Measurements from ENCODE around the gene FAM120A. TPM values are rescaled to one million over a fixed set of nuclear protein-coding genes. Genes with fewer than 3 reads are reported as not detected.

FAM120A gene
- total RNA-seq, 1 donor from 2014 or later: 124 TPM

DNA sequence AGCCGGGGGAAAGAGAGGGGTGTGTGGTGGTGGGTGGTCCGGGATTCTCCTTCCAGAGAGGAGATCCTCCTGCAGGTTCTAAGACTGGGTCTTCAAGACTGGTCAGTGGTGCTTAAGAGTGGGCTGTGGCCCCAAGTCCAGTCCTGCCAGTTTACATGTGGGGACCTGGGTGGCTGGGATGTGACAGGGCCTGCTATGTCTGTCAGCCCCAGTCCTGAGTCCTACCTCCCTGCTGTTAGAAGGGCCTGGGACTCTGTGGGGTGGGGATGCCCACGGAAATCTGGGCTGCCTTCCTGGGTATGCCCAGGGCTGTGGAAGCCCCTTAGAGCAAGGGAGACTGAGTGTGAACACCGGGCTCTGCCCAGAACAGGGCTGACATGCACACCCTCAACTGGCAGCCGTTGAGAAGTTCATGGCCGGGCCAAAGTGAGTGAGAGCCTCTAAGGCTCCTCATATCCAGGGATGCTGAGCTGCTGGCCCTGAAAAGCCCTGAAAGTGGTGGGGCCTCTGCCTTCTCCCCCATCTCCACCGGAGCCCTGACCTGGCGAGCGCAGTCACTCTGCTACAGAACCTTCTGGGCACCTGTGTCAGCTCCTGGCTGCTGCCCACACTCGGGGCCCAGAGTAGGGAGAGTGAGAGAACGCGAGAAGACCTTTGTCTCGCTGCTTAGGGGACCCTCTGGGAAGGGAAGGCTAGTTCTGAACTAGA lies 126.6 kb downstream of the FAM120A start:
- DNase-seq (ENCODE audit: low spot score): no peak

DNA sequence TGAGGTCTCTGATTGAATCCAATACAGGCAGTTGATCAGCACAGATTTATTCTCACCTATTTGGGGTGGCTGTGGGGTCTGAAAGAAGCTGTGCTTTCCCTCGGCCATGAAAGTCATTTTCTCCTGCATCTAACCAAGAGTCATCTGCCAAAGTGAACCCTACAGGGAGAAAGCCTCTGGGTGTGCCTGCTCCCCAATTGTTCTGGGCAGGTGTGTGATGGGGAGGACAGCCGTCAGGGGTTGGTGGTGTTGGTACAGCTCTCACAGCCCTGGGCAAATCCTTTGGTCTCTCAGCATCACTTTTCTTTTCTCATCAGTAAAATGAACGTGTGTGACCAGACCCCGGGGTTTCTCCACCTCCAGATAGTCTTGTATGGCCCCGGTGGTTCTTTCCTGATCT lies 127.4 kb downstream of the FAM120A start:
- DNase-seq (ENCODE audit: low spot score): no peak

DNA sequence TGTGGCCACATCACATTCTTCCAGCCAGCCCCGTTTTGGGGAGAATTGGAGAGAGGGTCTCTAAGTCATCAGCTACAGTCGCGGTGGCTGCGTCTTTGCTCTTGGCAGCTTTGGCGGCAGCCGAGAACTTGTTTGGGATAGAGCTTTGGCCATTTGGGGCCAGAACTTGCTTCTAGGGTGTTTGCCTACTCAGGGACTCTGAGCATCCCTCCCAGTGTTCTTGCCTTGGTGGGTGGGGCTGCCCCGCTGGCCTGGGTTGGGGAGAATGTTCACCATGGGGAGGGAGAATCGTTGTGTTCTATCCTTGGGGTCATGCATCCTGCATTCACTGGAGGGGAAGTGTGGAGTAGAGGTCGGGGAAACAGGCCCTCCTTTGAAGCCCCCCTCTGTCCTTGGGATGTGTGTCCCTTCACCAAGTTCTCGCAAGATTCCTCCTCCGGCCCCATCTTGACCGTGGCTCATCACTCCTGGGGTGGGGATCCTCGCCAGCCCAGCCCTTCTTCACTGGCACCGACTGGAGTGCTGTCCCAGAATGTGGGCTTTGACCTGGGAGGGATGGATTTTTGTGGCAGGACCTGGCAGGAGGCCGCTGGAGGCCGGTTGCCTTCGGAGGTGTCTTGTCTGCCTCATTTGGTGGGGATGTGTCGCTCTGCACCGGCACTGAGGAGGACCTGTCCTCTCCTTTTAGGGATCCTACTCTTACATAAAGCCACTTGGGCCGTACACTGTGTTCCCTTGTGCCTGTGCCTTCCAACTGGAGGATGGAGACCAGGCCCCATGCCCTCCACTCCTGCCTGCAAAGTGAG lies 128.4 kb downstream of the FAM120A start:
- no peak for DNase-seq (ENCODE audit: low spot score)

DNA sequence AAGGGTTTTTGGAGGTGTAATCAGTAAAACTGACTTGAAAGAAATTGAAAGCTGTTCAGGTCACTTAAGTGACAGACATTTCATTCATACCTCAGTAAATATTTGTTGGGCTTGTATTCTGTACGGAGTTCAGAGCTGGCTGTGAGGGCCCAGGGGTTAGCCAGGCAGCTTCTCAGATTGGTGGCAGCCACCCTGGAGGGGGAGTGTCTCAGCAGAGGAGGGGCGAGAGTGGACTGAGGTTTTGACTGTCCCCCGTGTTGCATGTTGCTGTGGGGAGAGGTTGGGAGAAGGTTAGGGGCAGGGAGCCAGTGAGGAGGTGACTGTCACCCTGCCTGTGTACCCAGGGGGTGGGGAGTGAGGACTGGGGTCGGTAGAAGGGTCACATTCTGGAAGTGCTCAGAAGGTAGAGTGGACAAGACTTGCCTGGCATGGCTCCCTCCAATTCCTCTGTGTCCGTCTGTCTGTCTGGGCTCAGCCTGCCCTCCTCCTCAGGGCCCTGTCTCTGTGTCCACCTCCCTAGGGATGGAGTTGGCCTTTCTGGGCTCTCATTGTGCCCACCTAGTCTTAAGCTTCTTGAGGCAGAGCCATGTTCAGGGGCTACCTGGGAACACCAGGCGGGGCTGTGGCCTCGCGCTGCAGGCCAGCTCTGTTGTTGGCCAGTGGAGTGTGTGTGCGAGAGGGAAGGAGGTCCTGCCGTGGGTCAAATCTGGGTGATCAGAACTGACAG lies 129.3 kb downstream of the FAM120A start:
- no peak for DNase-seq (ENCODE audit: low spot score)

DNA sequence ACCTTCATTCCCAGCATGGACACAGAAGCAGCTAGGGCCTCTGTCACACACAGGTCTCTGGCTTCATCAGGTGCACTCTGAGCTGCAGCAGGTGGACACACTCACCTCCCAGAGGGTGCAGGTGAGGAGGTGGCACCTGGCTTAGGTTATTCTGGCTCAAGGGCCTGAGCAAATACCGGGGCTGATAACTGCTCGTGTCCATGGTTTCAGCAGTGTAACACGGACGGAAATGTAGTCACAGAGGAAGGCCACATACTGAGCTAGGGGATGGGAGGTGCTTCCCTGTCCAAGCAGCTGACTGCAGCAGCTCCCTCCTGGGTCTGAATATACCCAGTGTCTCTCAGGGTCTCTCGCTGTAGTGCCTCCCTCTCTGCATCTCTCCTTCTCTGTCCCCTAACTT lies 130.6 kb downstream of the FAM120A start:
- DNase-seq (ENCODE audit: low spot score): peak; percentile 34

DNA sequence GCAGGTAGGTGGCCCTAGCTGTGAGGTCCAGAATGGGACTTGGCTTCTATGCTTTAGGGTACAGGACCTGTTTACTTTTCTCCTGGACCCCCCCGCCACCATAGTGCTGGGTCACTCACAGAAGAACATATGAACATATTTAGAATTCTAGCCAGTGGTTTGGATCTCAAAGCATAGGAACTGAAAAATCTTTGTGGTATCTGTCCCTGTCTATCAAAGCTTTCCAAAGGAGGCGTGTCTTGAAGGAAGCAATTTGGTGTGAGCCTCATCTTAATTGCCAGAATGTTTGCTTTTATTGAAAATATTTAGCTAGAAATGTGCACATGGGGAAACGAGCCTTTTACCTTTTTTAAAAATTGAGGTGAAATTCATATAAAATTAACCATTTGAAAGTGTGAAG lies 131.1 kb downstream of the FAM120A start:
- no peak for DNase-seq (ENCODE audit: low spot score)

DNA sequence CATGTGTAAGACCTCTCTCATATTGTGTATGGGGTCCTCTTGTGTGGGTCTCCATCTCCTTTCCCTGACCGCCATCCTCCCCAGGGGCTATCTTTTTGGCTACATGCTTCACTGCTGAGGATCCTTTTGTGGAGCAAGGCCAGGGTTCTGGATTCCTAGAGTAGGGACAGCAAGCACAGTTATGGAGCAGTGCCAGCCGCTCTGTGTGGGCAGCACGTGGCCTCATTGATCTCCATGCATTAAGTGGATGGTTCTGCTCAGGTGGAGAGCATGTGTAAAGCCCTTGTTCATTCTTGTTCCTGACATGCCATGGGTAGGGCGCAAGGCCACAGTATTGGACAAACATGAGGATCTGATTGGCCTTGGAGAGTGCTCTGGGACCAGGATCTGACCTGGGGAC lies 133.8 kb downstream of the FAM120A start:
- no peak for DNase-seq (ENCODE audit: low spot score)

DNA sequence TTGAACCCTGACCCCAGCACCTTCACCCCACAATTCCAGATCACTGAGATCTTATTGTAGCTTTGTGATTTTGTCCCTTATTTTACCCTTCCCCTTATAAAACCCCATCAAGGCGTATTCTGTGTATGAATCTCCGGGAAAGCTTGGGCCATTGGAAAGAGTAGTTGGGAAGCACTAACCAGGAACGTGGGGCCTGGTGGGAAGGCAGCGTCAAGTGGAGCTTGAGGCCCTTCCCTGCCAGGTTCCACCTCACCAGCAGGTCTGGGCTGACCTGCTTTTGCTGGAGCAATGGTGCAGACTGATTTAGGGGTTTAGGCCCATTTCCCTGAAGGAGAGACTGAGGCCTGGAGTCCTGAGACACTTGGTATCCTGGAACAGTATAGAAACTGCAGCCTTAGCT lies 134.2 kb downstream of the FAM120A start:
- no peak for DNase-seq (ENCODE audit: low spot score)

DNA sequence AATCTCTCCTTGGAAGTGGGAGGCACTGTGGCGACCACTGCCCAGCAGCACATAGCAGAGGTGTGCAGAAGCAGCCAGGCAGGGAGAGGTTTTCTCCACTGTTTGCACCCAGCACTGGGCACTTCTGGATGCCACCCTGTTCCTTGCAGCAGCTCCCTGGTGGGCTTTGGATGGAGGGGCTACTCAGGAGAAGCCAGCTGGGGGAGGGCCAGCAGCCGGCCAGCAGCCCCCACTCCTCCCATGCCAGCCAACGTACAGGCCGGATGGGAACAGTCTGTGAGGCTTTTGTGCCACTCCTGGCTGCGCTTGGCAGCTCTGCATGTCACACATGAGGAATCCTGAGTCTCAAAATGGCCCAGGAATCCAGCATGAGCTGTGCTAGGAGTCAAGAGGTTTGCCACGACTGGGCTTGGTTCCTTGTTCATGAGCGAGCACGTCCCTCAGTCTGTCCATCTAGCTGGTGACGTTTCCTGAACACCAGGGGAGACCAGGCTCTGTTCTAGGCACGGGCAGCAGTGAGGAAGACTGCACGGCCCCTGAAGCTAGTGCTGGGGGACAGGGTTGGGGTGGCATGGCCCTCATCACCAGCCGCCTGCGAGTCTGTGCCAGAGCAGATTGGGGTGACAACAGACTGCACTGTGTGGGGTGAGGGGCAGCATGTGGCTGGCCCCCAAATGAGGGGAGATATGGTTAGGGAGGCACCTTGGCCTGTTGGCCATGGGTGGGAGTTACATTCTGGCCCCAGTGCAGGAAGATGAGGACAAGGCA lies 135.0 kb downstream of the FAM120A start:
- no peak for DNase-seq (ENCODE audit: low spot score)

DNA sequence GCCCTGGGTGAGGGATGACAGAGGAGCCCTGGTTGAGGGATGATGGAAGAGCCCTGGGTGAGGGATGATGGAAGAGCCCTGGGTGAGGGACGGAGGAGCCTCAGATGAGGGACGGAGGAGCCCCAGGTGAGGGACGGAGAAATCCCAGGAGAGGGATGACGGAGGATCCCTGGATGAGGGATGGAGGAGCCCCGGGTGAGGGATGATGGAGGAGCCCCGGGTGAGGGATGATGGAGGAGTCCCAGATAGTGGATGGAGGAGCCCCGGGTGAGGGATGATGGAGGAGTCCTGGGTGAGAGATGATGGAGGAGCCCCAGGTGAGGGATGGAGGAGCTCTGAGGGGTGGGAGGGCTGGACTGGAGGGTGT lies 135.8 kb downstream of the FAM120A start:
- no peak for DNase-seq (ENCODE audit: low spot score)

DNA sequence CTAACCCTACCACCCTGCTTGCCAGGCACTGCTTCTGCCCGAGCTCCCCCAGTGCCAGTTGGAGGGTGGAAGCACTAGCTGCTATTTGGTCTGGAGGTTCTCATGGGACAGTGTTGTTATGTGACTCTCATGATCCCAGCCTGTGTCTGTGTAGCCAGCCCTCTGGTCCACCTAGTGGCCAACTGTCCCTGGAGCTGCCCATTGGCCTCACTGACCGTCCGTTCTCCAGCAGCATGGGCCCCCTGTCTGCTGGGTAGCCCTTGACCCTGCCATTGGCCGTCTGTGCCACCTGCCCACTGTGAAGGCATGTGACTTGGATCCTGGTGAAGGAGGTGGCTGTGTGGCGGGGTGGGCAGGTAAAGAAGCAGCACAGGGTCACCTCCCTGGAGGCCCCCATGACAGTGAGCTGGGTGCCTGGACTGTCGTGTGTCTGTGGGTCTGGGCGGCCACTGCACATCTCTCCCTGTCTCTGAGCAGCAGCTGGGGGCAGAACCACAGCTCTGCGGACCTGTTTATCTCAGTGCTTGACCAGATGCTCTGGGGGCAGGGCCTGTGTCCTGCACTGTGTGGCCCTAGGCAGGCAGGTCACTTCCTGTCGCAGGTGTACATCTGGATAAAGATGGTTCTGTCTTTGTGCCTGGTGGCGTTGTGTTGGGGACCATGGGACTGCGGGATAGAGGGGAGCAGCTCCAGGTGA lies 136.3 kb downstream of the FAM120A start:
- no peak for DNase-seq (ENCODE audit: low spot score)

DNA sequence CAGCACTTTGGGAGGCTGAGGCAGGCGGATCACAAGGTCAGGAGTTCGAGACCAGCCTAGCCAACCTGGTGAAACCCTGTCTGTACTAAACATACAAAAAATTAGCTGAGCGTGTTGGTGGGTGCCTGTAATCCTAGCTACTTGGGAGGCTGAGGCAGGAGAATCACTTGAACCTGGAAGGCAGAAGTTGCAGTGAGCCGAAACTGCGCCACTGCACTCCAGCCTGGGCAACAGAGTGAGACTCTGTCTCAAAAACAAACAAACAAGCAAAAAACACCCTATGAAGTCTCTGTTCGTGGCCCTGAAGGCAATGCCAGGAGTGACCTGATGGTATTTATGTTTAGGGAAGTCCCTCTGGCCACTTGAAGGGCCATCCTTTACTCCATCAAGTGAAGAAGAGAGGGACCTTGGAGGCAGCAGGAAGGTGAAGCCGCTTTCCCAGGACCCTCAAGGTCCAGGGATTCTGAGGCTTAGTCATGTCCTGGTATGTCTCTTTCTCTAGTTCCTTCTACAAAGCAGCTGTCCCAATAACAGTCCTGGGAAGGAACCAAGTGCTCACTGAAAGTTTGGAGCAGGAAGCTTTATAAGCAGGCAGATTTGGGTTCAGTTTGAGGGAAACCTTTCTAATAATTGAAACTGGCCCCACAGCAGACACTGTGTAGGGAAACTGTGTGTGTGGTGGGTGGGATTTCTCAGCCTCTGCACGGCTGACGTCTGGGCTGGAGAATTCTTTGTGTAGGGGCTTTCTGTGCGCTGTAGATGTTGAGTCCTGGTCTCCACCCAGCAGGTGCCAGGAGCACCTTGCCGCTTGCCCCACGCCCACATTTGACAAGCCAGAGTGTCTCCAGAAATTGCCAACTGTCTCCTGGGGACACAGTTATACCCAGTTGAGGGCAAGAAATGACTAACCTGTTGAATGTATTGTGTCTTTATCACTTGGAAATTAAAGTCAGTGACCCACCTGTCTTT lies 137.4 kb downstream of the FAM120A start:
- DNase-seq (ENCODE audit: low spot score): no peak

DNA sequence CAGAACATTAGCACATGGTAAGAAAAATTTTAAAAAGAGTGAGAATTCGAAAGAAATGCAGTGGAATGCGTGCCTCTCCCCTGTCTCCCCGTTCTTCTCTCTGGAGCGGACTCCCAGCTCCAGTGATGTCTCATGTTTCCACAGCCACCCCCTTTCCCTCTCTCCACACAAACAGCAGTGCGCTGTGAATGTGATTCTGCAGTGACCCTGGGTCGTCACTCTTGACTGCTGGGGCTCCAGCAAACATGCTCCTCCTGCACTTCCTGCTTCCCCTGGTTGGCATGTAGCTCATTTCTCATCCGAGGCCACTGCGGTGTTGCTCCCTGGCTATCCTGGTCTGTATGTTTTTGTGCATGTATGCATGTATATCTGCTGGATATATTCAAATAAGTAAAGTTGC lies 138.2 kb downstream of the FAM120A start:
- DNase-seq (ENCODE audit: low spot score): no peak

DNA sequence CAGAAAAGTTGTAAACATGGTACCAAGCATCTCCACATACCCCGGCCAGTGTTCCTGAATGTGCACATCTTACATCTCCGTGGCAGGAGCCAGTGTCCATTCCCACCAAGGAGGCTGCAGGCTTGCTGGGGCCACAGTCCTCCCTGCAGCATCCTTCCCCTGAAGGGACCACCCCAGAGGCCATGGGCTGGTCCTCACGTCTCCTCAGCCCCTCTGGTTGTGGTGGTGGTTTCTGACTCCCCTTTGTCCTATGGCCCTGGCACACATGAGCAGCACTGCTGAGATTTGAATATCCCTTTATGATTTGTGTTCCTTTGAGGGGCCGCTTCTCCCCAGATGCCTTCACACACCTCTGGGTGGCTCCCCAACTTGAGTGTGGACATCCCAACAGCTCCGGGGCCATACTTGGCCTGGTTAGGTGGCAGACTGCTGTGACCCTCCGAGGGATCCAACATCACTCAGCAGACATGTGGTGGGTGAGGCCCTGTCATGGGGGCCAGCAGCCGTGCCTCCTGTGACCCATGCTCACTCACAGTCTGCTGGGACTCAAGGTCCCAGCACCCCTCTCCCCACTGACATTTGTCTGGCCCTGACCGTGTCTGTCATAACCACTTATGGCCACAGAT lies 139.2 kb downstream of the FAM120A start:
- no peak for DNase-seq (ENCODE audit: low spot score)

DNA sequence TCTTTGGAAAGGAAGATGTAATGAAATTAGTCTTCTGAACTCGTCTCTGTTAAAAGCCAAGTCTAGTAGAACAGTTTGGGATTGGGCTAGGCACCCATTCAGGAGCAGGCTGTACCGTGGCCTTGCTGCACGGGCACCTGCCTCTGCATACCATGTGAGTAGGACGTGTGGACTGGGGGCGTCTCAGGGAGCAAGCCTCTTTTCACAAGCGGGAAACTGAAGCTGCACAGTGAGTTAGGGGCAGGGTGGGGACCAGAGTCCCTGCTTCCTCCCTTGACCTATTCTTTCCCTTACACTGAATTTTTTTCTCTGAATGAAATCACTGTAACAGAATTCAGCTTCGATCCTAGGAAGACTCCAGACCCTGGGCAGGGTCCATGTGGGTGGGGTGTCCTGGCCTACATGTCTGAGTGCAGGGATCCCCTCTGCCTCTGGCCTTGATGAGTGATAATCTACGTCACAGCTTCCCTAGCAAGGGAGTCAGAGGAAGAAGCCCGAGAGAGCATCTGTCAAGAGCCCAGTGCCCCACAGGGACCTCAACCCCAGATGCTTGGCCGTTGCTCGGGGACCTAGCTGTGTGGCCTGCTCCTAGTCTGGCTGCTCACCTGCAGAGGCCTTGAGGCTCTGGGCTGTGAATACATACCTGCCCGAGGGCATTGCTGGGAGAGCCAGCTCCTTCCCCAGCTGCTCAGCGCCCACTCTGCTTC lies 140.0 kb downstream of the FAM120A start:
- no peak for DNase-seq (ENCODE audit: low spot score)

DNA sequence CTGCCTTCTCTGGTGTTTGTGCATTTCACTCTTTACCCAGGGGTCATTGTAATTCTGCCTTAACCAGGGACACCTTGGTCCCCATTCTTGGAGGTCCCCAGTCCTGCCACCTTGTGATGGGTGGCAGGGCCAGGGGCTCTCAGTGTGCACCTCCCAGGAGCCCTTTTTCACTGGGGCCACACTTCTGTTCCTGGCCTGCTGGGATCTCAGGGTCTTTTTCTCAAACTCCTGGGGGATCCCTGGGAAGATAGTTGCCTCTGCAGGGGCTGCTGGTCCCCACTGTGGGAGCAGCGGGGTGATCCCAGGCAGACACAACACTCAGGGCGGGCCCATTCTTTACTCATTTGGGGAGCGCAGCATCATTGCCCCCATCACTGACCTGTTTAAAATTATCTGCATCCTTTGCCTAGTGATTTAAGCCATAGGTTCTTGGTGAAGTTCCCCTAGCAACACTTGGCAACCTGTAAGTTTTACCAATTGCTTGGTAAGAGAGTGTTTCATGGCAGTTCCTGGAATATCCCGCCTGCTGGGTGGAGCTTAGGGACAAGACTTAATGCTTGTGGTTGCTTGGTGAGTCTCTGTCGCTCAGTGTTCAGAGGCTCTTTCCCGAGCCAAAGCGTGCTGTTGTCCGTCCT lies 140.6 kb downstream of the FAM120A start:
- no peak for DNase-seq (ENCODE audit: low spot score)

DNA sequence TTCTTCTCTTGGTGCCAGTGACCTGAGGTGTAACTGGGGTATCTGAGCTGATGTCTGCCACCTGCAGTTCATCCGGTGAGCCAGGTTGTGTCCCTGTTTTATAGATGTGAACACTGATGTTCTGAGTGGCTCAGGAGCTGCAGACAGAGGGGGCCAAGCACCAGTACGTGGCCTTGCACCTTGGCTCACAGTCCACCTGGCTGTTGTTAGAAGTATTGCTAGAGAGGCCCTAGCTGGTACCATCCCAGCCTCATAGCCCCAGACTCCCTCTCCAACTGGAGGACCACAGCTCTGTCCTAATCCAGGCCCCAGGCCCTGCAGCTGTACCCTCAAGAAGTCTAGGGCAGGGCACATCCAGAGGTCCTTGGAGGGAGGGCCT lies 141.1 kb downstream of the FAM120A start:
- DNase-seq (ENCODE audit: low spot score): no peak

DNA sequence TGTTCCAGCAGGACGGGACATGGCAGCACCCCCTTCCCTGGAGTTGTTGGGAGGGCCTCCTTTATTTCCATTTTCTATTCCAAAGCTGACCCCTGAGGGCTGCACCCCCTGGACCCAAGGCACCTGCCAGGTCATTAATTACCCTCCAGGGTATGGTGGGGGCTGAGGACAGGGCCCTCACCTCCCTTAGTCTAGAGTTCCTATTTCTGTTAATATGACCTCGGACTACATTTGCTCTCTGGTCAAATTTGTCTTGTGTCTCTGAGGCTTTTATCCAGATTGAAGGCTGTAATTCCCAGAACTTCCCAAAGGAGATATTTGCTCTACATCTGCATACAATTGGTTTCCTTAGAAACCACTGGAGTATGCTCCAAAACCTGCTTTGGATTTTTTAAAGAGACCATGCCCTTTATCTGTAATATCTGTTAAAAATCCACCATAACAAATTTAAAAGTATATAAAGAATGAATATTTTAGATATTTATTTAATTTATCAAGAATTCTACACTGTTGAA lies 141.7 kb downstream of the FAM120A start:
- no peak for DNase-seq (ENCODE audit: low spot score)

All from mucosa of gallbladder (tissue), 1 donor.